H9 (cell line): ENCODE data around the gene SSH3. TPM values are rescaled to one million over a fixed set of nuclear protein-coding genes. Genes with fewer than 3 reads are reported as not detected.

Experiments
- DNase-seq: peaks from one replicate; pipeline ENCODE4 v3.0.0-alpha.2; 2017
- H2AFZ ChIP-seq: one replicate; pipeline ENCODE4 v1.6.1; 2013; ENCODE audit warnings: mild to moderate bottlenecking, low read length, control low read depth, moderate library complexity
- H2AK5ac ChIP-seq: 2 replicates; pipeline ENCODE4 v1.6.1; 2013; ENCODE audit warnings: low read length, control low read depth, mixed read lengths; ENCODE audit not compliant: insufficient read length
- H2BK120ac ChIP-seq: one replicate; pipeline ENCODE4 v1.6.1; 2013; ENCODE audit warnings: low read depth, mild to moderate bottlenecking, low read length, control low read depth, inconsistent platforms; ENCODE audit not compliant: poor library complexity, severe bottlenecking
- H2BK12ac ChIP-seq: 2 replicates; pipeline ENCODE4 v1.6.1; 2013; ENCODE audit warnings: low read length, control low read depth, mixed read lengths, low read depth; ENCODE audit not compliant: insufficient read length
- H2BK15ac ChIP-seq: 2 replicates; pipeline ENCODE4 v1.6.1; 2013; ENCODE audit warnings: low read depth, low read length, control low read depth
- H2BK20ac ChIP-seq: one replicate; pipeline ENCODE4 v1.6.1; 2013; ENCODE audit warnings: low read depth, mild to moderate bottlenecking, low read length, control low read depth, inconsistent platforms; ENCODE audit not compliant: poor library complexity, severe bottlenecking
- H2BK5ac ChIP-seq: 2 replicates; pipeline ENCODE4 v1.6.1; 2013; ENCODE audit warnings: low read length, control low read depth, mixed read lengths; ENCODE audit not compliant: insufficient read length
- H3K14ac ChIP-seq: 2 replicates; pipeline ENCODE4 v1.6.1; 2013; ENCODE audit warnings: low read length, control low read depth; ENCODE audit not compliant: insufficient read depth
- H3K18ac ChIP-seq: 2 replicates; pipeline ENCODE4 v1.6.1; 2013; ENCODE audit warnings: low read depth, mild to moderate bottlenecking, mixed read lengths, low read length, control low read depth; ENCODE audit not compliant: insufficient read length
- H3K23ac ChIP-seq: 2 replicates; pipeline ENCODE4 v1.6.1; 2013; ENCODE audit warnings: low read length, control low read depth, mixed read lengths, low read depth; ENCODE audit not compliant: insufficient read length
- H3K23me2 ChIP-seq: 2 replicates; pipeline ENCODE4 v1.6.1; 2013; ENCODE audit warnings: low read depth, mild to moderate bottlenecking, mixed read lengths, low read length, control low read depth; ENCODE audit not compliant: insufficient read length, poor library complexity, severe bottlenecking
- H3K27ac ChIP-seq: 2 replicates; pipeline ENCODE4 v1.5.1; 2013; ENCODE audit warnings: low read length, control low read depth, mixed read lengths, low read depth; ENCODE audit not compliant: insufficient read length
- H3K27me3 ChIP-seq: 2 replicates; pipeline ENCODE4 v1.6.1; 2013; ENCODE audit warnings: low read length, control low read depth, inconsistent platforms; ENCODE audit not compliant: insufficient read depth
- H3K4ac ChIP-seq: 2 replicates; pipeline ENCODE4 v1.6.1; 2013; ENCODE audit warnings: low read depth, mild to moderate bottlenecking, control low read depth, inconsistent platforms, low read length, moderate library complexity
- H3K4me1 ChIP-seq: 2 replicates; pipeline ENCODE4 v1.6.1; 2013; ENCODE audit warnings: low read length, control low read depth, inconsistent platforms; ENCODE audit not compliant: insufficient read depth
- H3K4me2 ChIP-seq: 2 replicates; pipeline ENCODE4 v1.6.1; 2013; ENCODE audit warnings: low read length, control low read depth, mixed read lengths; ENCODE audit not compliant: insufficient read length, insufficient read depth
- H3K56ac ChIP-seq: 2 replicates; pipeline ENCODE4 v1.6.1; 2013; ENCODE audit warnings: low read depth, mild to moderate bottlenecking, mixed read lengths, low read length, control low read depth; ENCODE audit not compliant: insufficient read length
- H3K79me1 ChIP-seq: 2 replicates; pipeline ENCODE4 v1.6.1; 2013; ENCODE audit warnings: low read depth, mild to moderate bottlenecking, moderate library complexity, low read length, control low read depth, inconsistent platforms; ENCODE audit not compliant: insufficient read depth, poor library complexity, severe bottlenecking
- H3K79me2 ChIP-seq: 2 replicates; pipeline ENCODE4 v1.6.1; 2013; ENCODE audit warnings: low read length, control low read depth, inconsistent platforms; ENCODE audit not compliant: insufficient read depth
- H3K9ac ChIP-seq: 2 replicates; pipeline ENCODE4 v1.6.1; 2013; ENCODE audit warnings: low read length, control low read depth, mixed read lengths; ENCODE audit not compliant: insufficient read length; ENCODE audit errors: extremely low read depth
- H3K9me3 ChIP-seq: one replicate; pipeline ENCODE4 v1.6.1; 2013; ENCODE audit warnings: low read depth, low read length, inconsistent platforms; ENCODE audit not compliant: control insufficient read depth
- H3T11ph ChIP-seq: one replicate; pipeline ENCODE4 v1.6.1; 2013; ENCODE audit warnings: mild to moderate bottlenecking, low read length, control low read depth, inconsistent platforms
- H4K20me1 ChIP-seq: one replicate; pipeline ENCODE4 v1.6.1; 2013; ENCODE audit not compliant: control insufficient read depth, insufficient read length, insufficient read depth
- H4K5ac ChIP-seq: 2 replicates; pipeline ENCODE4 v1.6.1; 2013; ENCODE audit warnings: low read depth, mild to moderate bottlenecking, mixed read lengths, low read length, control low read depth; ENCODE audit not compliant: insufficient read length
- H4K8ac ChIP-seq: replicated peaks from 2 replicates; pipeline ENCODE4 v1.6.1; 2013; ENCODE audit warnings: low read length, control low read depth, mixed read lengths, low read depth; ENCODE audit not compliant: insufficient read length
- H4K91ac ChIP-seq: 2 replicates; pipeline ENCODE4 v1.6.1; 2013; ENCODE audit warnings: low read depth, mild to moderate bottlenecking, moderate library complexity, mixed read lengths, low read length, control low read depth; ENCODE audit not compliant: insufficient read length
- H3K27ac Mint-ChIP-seq, 3 experiments: 2 replicates in 2 of 3; 3 replicates in 1 of 3; pipeline ENCODE4 v1.8.0; 2020 to 2021; ENCODE audit warnings: mixed read lengths in 3 of 3, mild to moderate bottlenecking in 1 of 3, moderate library complexity in 1 of 3
- H3K27me3 Mint-ChIP-seq: 2 replicates; pipeline ENCODE4 v1.8.0; 2021; ENCODE audit warnings: low read depth, mild to moderate bottlenecking, moderate library complexity, mixed read lengths
- H3K36me3 Mint-ChIP-seq, 3 experiments: 2 replicates in 2 of 3; 3 replicates in 1 of 3; pipeline ENCODE4 v1.8.0; 2020 to 2021; ENCODE audit warnings: low read depth in 3 of 3, mixed read lengths in 3 of 3; ENCODE audit not compliant: insufficient read depth in 1 of 3
- H3K4me1 Mint-ChIP-seq, 2 experiments: 2 replicates each; pipeline ENCODE4 v1.8.0; 2020; ENCODE audit warnings: mixed read lengths in 2 of 2
- H3K4me3 Mint-ChIP-seq, 2 experiments: 2 replicates in 1 of 2; 3 replicates in 1 of 2; pipeline ENCODE4 v1.8.0; 2020 to 2021; ENCODE audit warnings: mild to moderate bottlenecking in 2 of 2, mixed read lengths in 2 of 2, moderate library complexity in 1 of 2
- H3K9me3 Mint-ChIP-seq, 2 experiments: 2 replicates in 1 of 2; 3 replicates in 1 of 2; pipeline ENCODE4 v1.8.0; 2020; ENCODE audit warnings: mild to moderate bottlenecking in 2 of 2, mixed read lengths in 2 of 2, moderate library complexity in 1 of 2
- CTCF ChIP-seq: fragments of 200-600 bp; sonication (generic); conservative IDR thresholded peaks from 3 replicates; pipeline ENCODE4 v1.8.0; 2021; ENCODE audit warnings: antibody characterized with exemption, mild to moderate bottlenecking
- WGBS: extraction: QIAGEN DNeasy Blood & Tissue Kit; methylation state at CpG from one replicate; pipeline ENCODE4 v1.1.7; 2013; ENCODE audit warnings: missing lambda C conversion rate, low lambda C conversion rate, mixed read lengths; ENCODE audit not compliant: insufficient read length; ENCODE audit errors: extremely low coverage; 5-methylcytosine and 5-hydroxymethylcytosine counted together
- total RNA-seq: library from RNA; stranded (reverse); gene quantifications from 2 replicates; pipeline ENCODE4 v1.2.1, GENCODE V29; 2021

The SSH3 gene
- total RNA-seq, 1 experiment from 2014 or later = 42.2 TPM

- no peaks in the 10 kb centered on the region for H3K4me1 ChIP-seq
- peaks cover 0 to under 1% of the 10 kb centered on the region in 2 experiments; a peak in 3 of 5 replicates for H3K9me3 Mint-ChIP-seq
- no peak overlapping the region for H3K4ac ChIP-seq
- H3K36me3 Mint-ChIP-seq = no peaks in the 10 kb centered on the region
- no peak overlapping the region for H2AK5ac ChIP-seq
- no peak overlapping the region for H4K91ac ChIP-seq
- no peak overlapping the region for H3K18ac ChIP-seq
- H3K27ac Mint-ChIP-seq = no peak overlapping the region
- no peak overlapping the region for H4K8ac ChIP-seq
- no peaks in the 10 kb centered on the region for H3K79me1 ChIP-seq
- H2BK12ac ChIP-seq = no peak overlapping the region
- H3T11ph ChIP-seq = no peak overlapping the region
- H3K56ac ChIP-seq = no peak overlapping the region
- no peak overlapping the region for H2BK5ac ChIP-seq
- no peaks in the 10 kb centered on the region for H4K20me1 ChIP-seq
- H3K4me2 ChIP-seq = no peak overlapping the region
- H3K9ac ChIP-seq = no peak overlapping the region
- TF ChIP-seq CTCF = no peak
- H3K27me3 ChIP-seq = no peaks in the 10 kb centered on the region
- no peak overlapping the region for H3K27ac ChIP-seq
- H2BK20ac ChIP-seq = no peak overlapping the region
- no peak overlapping the region for H2BK120ac ChIP-seq
- H3K4me1 Mint-ChIP-seq = peaks cover 4 to 11% of the 10 kb centered on the region in 2 experiments
- no peaks in the 10 kb centered on the region for H3K23me2 ChIP-seq
- H2BK15ac ChIP-seq = no peak overlapping the region
- H3K14ac ChIP-seq = no peak overlapping the region
- DNase-seq = no peak
- no peak overlapping the region for H4K5ac ChIP-seq
- H3K9me3 ChIP-seq = no peaks in the 10 kb centered on the region
- no CpG with 5 or more reads among the region's 4 CpGs for WGBS
- no peak overlapping the region for H2AFZ ChIP-seq
- H3K23ac ChIP-seq = no peak overlapping the region
- H3K27me3 Mint-ChIP-seq = peaks cover 1% of the 10 kb centered on the region; the same call in 1 of the 2 replicates
- H3K79me2 ChIP-seq = no peaks in the 10 kb centered on the region
- H3K4me3 Mint-ChIP-seq = no peak overlapping the region
These were observed 40.9 kb downstream of the SSH3 start for GRCh38 chr11:67344264-67344663.
